Stimulated activated CD8-positive, alpha-beta memory T cell treated with anti-CD3 and anti-CD28 coated beads, Interleukin-12 subunit alpha, Interleukin-12 subunit beta, amount 100 ng/mL, for 4 hours (primary cell): ENCODE data around the gene RAB40AL.
"Not testable (repeated sequence)": the region's sequence is repeated elsewhere in the genome, so short reads cannot be mapped to it uniquely, and the experiment has no call there.

ENCODE experiments used
- DNase-seq: peaks from one replicate; pipeline ENCODE4 v3.0.0-alpha.2; 2020; ENCODE audit warnings: low read depth

The RAB40AL gene

GRCh38 chrX:102936972-102937371 is at the start of gene RAB40AL:
TSS of gene RAB40AL (plus strand) at chrX:102937272. CDS start at chrX:102937319, 47 bp downstream.
- not testable (repeated sequence) for DNase-seq

- no peak for DNase-seq
Observed at GRCh38 chrX:102887687-102888086, 49.4 kb upstream of the RAB40AL start.

GRCh38 chrX:102892103-102892502 is 45.0 kb upstream of the RAB40AL start:
- DNase-seq: no peak

GRCh38 chrX:102899940-102900916 is 36.8 kb upstream of the RAB40AL start:
- DNase-seq: peak; percentile 26

- DNase-seq: no peak
Observed at GRCh38 chrX:102902355-102902754, 34.7 kb upstream of the RAB40AL start.

- DNase-seq: no peak
Observed at GRCh38 chrX:102930990-102931756, 5.9 kb upstream of the RAB40AL start.

- DNase-seq: no peak
Observed at GRCh38 chrX:102934624-102935023, 2.4 kb upstream of the RAB40AL start.

GRCh38 chrX:102950908-102951866 is 14.1 kb downstream of the RAB40AL start:
- peak; percentile 7 for DNase-seq

- no peak for DNase-seq
Observed at GRCh38 chrX:102957751-102958150, 20.7 kb downstream of the RAB40AL start.

- DNase-seq: no peak
Observed at GRCh38 chrX:102958794-102959193, 21.7 kb downstream of the RAB40AL start.

- no peak for DNase-seq
Observed at GRCh38 chrX:102959471-102959870, 22.4 kb downstream of the RAB40AL start.

GRCh38 chrX:102963955-102964354 is 26.9 kb downstream of the RAB40AL start:
- DNase-seq: no peak

- DNase-seq: no peak
Observed at GRCh38 chrX:102964940-102965339, 27.9 kb downstream of the RAB40AL start.

- DNase-seq: no peak
Observed at GRCh38 chrX:102966701-102967100, 29.6 kb downstream of the RAB40AL start.

- DNase-seq: no peak
Observed at GRCh38 chrX:102968216-102968615, 31.1 kb downstream of the RAB40AL start.

- not testable (repeated sequence) for DNase-seq
Observed at GRCh38 chrX:102971536-102971935, 34.5 kb downstream of the RAB40AL start.

- DNase-seq: no peak
Observed at GRCh38 chrX:102975016-102975415, 37.9 kb downstream of the RAB40AL start.

- no peak for DNase-seq
Observed at GRCh38 chrX:102976286-102976685, 39.2 kb downstream of the RAB40AL start.

- DNase-seq: no peak
Observed at GRCh38 chrX:102976793-102977495, 39.9 kb downstream of the RAB40AL start.

- no peak for DNase-seq
Observed at GRCh38 chrX:102978594-102978993, 41.5 kb downstream of the RAB40AL start.

- no peak for DNase-seq
Observed at GRCh38 chrX:102979536-102979935, 42.5 kb downstream of the RAB40AL start.
